ENCODE results near the gene NRAS.
"Not testable (repeated sequence)": the region's sequence is repeated elsewhere in the genome, so short reads cannot be mapped to it uniquely, and the experiment has no call there.

Gene NRAS

DNA sequence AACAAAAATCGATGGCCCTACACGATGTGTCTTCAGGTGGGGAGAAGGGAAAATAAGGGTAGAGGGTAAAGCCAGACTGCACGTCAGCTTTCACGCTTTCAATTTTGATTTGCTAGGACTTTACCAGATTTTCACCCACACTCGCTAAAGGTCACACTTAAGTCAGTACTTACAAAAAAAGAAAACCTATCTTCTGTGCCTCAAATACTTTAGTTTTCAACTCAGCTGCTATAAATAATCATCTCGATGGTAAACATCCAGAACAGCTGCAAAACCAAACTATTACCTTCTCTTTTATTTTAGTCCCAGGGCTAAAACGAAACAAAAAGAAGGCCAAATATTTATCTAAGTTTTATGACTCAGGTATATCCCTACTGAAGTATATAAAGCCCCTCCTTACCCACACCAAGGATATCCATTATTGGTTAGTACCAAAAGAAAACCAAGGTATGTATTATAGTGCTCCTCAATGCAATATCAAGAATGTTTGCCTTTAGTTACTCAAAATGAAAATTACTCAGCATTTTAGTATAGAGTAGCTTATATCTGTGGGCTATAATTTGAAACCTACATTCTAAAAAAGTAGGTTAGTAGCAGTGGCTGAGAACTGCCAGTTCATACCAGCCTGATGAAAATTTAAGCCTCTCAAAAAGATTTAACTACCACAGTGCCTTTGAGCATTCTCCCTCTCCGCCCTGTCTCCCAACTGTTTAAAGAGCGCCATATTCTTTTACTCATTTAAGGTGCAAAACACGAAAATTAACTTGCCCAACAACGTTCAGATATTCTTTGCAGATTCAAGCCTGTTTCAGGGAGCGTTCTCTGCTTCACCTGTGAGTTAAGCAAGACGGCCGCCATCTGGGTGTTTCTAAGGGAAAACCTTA is 39.7 kb upstream of the NRAS start:
- peak overlapping the region; percentile 98 to 100 for H3K4me3 ChIP-seq (ENCODE audit: low read depth in 1 of 2, low read length in 1 of 2)
- H3K27ac ChIP-seq, result peak overlapping the region; percentile 98
- no peaks in the 10 kb centered on the region for H3K36me3 ChIP-seq
- no peaks in the 10 kb centered on the region for H3K27me3 ChIP-seq
- no peaks in the 10 kb centered on the region for H3K9me3 ChIP-seq
- peaks cover 37 to 44% of the 10 kb centered on the region in 2 experiments for H3K4me1 ChIP-seq (ENCODE audit: control insufficient read depth in 1 of 2, insufficient read depth in 1 of 2, low read depth in 1 of 2, low read length in 1 of 2)
- TF ChIP-seq, protein P1, sequence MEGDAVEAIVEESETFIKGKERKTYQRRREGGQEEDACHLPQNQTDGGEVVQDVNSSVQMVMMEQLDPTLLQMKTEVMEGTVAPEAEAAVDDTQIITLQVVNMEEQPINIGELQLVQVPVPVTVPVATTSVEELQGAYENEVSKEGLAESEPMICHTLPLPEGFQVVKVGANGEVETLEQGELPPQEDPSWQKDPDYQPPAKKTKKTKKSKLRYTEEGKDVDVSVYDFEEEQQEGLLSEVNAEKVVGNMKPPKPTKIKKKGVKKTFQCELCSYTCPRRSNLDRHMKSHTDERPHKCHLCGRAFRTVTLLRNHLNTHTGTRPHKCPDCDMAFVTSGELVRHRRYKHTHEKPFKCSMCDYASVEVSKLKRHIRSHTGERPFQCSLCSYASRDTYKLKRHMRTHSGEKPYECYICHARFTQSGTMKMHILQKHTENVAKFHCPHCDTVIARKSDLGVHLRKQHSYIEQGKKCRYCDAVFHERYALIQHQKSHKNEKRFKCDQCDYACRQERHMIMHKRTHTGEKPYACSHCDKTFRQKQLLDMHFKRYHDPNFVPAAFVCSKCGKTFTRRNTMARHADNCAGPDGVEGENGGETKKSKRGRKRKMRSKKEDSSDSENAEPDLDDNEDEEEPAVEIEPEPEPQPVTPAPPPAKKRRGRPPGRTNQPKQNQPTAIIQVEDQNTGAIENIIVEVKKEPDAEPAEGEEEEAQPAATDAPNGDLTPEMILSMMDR (IDR thresholded peaks at IDR 0.05), result no peak

DNA sequence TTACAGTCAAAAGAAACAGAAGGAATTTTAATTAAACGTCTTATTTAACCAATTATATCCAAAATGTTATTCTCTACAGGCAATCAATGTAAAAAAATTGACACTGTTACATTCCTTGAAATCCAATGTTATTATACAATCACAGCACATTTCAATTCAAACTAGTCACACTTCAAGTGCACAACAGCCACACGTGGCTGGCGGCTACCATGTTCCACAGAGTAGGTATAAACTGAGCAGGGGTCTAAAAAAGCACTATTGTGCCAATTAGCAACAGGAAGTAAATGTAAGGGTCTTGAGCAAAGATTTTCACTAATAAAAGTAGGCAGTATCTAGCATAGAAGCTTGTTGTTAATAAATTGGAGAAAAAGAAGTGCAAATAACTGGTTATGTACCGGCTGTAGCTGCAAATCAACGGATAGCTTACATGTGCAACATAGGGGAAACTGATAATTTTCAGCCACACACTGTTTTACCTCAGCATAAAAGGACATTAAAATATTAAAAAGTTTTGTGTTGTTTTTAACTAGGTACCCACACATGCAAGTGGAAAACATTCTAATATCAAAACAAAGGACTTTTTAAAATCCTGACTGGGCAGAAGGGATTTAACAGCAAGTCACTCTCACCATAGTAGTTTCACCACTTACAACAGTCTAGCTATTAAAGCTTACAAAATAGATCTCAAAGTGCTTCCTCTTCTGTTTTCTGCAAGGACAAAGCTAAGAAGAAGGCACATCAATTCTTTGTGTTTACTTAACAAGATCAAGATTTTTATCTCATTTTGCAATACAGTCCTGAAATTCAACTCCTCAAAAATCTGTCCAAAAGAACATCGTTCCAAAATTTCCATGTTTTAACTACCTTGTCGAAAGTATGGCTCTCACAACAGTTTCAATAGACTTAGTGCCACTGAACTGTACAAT is 38.7 kb upstream of the NRAS start:
- TF ChIP-seq, protein P1 (IDR thresholded peaks at IDR 0.05), result no peak
- peak overlapping the region; percentile 58 for H3K27ac ChIP-seq
- H3K4me3 ChIP-seq (ENCODE audit: low read depth in 1 of 2, low read length in 1 of 2), result peak overlapping the region in 1 of 2 experiments; percentile 2
- no peaks in the 10 kb centered on the region for H3K27me3 ChIP-seq
- peaks cover 4% of the 10 kb centered on the region for H3K36me3 ChIP-seq
- peaks cover 46 to 52% of the 10 kb centered on the region in 2 experiments for H3K4me1 ChIP-seq (ENCODE audit: control insufficient read depth in 1 of 2, insufficient read depth in 1 of 2, low read depth in 1 of 2, low read length in 1 of 2)
- no peaks in the 10 kb centered on the region for H3K9me3 ChIP-seq

DNA sequence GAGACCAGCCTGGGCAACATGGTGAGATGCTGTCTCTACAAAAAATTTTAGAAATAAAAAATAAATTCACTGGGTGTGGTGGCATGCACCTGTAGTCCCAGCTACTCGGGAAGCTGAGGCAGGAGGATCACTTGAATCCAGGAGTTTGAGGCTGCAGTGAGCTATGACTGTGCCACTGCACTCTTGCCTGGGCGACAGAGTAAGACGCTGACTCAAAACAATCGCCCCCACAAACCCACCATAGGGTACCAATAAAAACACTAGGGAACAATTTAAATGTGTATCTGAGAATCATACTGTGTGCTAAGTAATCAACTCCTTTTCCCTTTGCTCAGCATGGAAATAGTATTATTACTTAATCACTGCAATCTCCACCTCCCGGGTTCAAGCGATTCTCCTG is 37.1 kb upstream of the NRAS start:
- H3K36me3 ChIP-seq, result peaks cover 18% of the 10 kb centered on the region
- H3K27me3 ChIP-seq; H3K4me3 ChIP-seq (ENCODE audit: low read depth in 1 of 2, low read length in 1 of 2); H3K9me3 ChIP-seq; H3K27ac ChIP-seq: not testable (repeated sequence)
- H3K4me1 ChIP-seq (ENCODE audit: control insufficient read depth in 1 of 2, insufficient read depth in 1 of 2, low read depth in 1 of 2, low read length in 1 of 2), result peaks cover 46 to 50% of the 10 kb centered on the region in 2 experiments

DNA sequence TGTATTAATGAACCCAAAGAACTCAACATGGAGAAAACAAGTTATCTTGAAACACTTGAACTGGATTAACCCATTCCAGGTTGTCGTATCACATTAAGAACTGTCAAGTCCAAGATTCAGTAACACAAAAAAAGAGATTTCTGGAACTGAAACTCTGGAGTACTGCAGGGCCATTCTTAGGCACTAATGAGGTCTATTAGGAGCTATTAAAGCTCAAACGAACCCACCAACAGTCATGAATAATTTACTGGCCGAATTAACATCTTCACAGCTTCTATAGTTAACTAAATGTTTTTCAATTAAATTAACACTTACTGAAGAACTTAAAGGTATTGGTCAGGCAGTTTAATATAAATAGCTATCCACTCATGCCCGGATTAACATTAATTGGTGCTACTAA is 36.6 kb upstream of the NRAS start:
- no peak overlapping the region for H3K27ac ChIP-seq
- TF ChIP-seq, protein P1 (IDR thresholded peaks at IDR 0.05), result no peak

DNA sequence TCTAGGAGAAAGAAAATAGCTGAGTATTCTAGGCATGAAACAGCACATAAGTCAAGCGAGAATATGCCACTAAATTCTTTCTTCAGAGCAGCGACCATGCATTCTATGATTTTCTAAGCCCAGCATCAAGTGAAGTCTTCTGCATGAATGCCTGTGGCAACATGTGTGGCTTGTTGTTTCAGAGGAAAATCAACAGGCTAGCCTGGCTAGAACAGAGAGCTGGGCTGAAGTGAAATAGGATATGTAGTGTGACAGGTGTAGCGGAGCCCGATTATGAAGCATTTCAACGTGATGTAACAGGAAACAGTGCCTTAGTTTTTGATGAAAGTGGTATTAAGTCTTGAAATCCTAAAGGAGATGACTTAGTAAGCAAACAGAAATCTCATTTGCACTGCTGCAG is 34.2 kb upstream of the NRAS start:
- H3K4me3 ChIP-seq (ENCODE audit: low read depth in 1 of 2, low read length in 1 of 2), result no peak overlapping the region
- H3K36me3 ChIP-seq, result peaks cover 41% of the 10 kb centered on the region
- H3K4me1 ChIP-seq (ENCODE audit: control insufficient read depth in 1 of 2, insufficient read depth in 1 of 2, low read depth in 1 of 2, low read length in 1 of 2), result peaks cover 25 to 27% of the 10 kb centered on the region in 2 experiments
- no peaks in the 10 kb centered on the region for H3K9me3 ChIP-seq
- no peaks in the 10 kb centered on the region for H3K27me3 ChIP-seq
- H3K27ac ChIP-seq, result peak overlapping the region; percentile 13
- TF ChIP-seq, protein P1 (IDR thresholded peaks at IDR 0.05), result no peak

More for the DNA sequence above, 36.6 kb upstream of the NRAS start:
- peaks cover 21% of the 10 kb centered on the region for H3K36me3 ChIP-seq
- H3K27me3 ChIP-seq, result no peaks in the 10 kb centered on the region
- H3K4me3 ChIP-seq (ENCODE audit: low read depth in 1 of 2, low read length in 1 of 2), result no peak overlapping the region
- no peaks in the 10 kb centered on the region for H3K9me3 ChIP-seq
- peaks cover 41 to 45% of the 10 kb centered on the region in 2 experiments for H3K4me1 ChIP-seq (ENCODE audit: control insufficient read depth in 1 of 2, insufficient read depth in 1 of 2, low read depth in 1 of 2, low read length in 1 of 2)

Measured in neutrophil (primary cell).